Stimulated activated CD8-positive, alpha-beta memory T cell treated with anti-CD3 and anti-CD28 coated beads, Interleukin-7, amount 100 ng/mL, for 4 hours (primary cell): Measurements from ENCODE around the gene PDYN.
"Not testable (repeated sequence)": the region's sequence is repeated elsewhere in the genome, so short reads cannot be mapped to it uniquely, and the experiment has no call there.

Source experiments
- DNase-seq, 2 donors: peaks; one replicate each; pipeline ENCODE4 v3.0.0-alpha.2; 2020; ENCODE audit warnings: low read depth in 2 of 2

PDYN gene

DNA sequence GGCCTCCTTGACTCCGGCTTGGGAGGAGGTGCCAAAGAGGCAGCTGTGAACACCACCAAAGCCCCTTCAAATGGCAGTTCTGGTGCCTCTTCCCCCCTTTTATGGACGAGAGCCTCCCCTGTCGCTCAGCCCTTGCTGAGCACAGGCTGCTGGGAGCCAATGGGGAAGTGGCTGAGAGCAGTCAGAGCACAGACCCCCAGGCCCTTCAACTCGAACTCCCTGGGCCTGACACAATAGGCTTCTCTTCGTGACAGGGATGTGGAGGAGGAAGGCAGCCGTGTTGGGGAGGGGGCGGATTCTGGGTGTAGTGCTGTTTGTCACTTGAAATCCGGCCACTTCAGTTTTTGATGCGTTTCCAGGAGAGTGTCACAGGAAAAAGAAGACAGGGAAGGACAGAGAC lies at the start of gene PDYN:
PDYN (minus strand) TSS at position 73 of the 400 bp plus-strand sequence. CDS start 10,974 bp downstream, outside the sequence.
- no peak for DNase-seq

DNA sequence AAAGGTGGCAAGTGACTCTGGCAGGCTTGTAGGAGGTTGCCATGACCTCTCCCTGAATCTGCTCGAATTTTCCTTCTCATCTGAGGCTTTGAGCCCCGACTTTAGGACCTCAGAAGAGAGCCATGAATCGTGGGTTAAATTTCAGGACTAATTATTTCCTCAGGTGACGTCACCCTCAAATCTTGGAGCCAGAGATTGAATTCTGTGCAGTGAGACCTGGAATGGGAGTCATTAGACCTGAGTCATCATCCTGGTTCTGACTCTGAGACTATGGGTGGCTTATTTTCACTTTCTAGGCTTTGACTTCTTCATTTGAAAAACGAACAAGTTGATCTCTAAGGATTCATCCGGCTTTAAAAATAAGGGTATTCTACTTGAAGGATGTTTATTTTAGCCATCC lies 48.5 kb upstream of the PDYN start:
- no peak for DNase-seq

DNA sequence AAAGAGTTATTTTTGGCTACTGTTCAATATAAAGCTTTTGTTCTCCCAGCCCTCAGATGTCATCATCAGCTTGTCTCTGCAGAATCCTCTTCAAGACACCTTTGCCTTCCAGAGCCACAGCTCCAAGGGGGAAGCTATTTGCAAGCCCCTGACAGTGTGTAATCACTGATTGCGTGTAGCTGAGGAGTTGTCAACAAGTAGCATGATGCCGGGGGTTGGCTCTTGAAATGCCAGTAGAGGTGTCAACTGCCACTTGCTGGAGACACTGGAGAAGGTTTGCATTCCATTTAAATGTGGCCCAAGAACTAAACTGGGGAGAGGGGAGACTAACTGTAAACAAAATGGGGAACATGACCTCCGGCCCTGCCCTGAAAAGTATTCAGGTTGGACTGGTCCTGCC lies 44.3 kb upstream of the PDYN start:
- no peak for DNase-seq

DNA sequence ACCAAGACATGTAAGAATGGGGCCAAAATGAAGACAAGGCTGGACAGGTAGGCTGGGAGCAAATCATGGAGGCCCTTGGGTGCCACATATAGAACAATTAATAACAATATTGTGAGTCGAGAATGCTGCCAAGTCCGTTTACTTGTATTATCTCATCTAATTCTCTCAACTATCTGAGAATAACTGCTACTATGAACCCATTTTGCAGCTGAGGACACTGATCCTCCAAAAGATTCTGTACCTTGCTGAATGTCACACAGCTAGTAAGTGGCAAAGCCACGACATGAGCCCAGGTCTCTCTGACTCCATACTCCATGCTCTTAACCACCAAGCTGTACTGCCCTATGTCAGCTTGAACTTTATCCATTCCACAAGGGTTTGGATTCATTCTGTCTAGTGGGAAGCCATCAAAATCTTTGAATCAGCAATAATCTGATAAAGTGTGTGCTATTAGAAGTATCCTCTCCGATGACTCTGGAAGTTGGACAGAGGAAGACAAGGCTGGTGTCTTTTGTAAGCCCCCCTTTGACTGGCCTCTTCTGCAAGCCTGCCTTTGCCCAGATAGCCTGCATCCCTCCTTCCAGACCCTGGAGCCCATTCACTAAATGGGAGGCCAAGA lies 43.5 kb upstream of the PDYN start:
- DNase-seq: no peak

DNA sequence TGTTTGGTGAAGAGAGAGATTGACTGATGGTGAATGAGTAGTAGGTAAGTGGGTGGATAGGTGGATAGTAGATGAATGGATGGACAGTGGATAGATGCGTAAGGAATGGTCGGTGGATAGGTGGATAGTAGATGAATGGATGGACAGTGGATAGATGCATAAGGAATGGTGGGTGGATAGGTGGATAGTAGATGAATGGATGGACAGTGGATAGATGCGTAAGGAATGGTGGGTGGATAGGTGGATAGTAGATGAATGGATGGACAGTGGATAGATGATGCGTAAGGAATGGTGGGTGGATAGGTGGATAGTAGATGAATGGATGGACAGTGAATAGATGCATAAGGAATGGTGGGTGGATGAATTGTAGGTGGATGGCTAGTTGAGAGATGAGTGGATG lies 42.5 kb upstream of the PDYN start:
- DNase-seq: not testable (repeated sequence)

DNA sequence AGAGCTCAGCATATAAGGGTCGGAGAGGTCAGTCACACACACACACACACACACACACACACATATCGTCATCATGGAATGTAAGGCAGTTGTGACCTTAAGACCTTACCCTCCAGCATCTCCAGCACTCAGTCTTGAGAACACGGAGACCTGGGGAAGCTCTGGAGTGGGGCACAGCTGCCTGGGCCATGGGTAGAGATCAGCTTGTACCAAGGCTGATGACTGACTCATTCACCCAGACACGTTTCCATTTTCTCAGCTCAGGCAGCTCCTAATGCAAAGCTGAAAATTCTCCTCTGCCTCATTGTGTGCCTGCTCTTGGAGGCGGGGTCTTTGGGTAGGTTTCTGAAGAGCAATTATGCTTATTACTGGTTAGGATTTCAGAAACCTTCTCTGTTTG lies 38.3 kb upstream of the PDYN start:
- DNase-seq: no peak

DNA sequence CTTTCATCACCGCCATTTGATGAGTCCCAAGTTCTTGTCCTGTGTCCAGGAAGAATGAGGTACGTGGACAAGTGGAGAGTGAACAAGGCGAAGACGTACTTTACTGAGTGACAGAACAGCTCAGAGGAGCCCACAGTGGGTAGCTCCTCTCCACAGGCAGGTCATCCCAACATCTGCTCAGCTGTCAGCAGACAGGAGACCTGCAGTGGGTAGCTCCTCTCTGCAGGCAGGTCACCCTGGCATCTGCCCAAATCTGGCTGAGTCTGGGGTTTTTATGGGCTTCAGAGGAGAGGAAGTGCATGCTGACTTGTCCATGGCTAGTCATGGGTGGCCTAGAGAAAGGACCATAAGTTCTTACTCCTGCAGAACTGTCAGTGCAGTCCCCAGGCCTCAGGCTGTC lies 32.7 kb upstream of the PDYN start:
- DNase-seq: no peak

DNA sequence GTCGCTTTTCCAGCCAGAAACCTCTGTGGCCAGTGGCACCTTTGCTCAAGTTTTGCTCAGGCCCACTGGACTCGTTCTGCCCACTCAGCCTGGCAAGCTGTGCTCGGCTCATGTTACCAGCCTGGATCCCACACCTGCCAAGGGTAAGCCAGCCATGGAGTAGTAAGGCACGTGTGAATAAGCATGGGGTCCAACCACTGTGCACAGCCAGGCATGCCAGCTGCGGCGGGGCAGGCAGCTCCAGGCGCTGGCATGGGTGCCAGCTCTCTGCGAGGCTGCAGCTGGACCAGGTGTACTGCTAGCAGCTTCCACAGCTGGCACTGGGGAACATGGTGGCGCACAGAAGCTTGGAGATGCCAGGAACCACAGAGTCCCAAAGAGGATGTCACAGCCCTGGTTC lies 32.1 kb upstream of the PDYN start:
- DNase-seq: no peak

DNA sequence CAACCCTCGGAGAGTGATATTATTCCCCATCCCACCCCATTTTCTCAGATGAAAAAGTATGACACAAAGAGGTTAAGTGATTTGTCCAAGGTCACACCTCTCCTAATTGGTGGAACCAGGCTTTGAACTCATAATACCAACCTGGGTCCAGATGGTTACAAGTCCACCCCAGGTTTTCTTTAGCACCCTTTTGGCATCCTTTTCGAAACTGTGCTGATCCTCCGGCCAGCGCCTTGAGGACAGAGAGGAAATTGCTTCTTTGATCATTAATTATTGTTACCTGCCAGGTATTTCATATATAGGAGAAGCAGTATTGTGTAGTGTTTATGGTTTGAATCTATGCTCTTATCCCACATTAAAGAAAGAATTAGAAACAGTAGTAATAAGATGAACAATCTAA lies 29.3 kb upstream of the PDYN start:
- no peak for DNase-seq

DNA sequence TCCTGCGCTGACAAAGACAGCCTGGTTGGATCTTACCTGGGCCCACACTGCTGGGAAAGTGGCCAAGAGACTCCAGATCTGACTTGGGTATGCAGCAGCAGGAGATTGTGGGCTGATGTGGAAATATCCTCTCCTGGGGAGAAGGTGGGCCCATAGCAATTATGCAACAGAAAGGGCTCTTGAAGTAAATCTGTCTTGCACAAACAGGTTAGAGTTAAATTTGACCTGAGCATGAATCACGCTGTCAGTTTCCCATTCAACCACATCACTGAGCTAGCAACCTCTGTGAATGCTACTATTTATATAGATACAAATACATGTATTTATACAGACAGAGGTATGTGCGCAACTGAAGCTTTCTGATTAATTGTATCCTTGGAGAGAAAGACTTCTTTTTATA lies 28.3 kb upstream of the PDYN start:
- no peak for DNase-seq

DNA sequence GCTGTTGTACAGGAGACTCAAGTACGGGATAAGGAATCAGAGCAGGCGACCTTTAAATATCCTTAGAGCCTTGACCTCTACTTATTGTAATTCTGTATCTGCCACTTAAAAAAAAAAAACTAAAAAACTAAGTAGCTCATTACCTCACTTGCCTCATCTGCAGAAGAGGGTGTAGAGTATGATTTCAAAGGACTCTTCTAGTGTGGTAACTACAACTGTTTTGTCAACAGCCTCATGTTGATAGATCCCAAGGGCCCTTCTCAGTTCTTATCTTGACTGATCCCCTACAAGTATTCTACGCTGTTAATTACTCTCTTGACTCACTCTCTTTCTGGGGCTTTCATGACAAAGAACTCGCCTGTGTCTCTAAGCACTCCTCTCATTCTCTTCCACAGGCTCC lies 16.7 kb upstream of the PDYN start:
- no peak for DNase-seq

DNA sequence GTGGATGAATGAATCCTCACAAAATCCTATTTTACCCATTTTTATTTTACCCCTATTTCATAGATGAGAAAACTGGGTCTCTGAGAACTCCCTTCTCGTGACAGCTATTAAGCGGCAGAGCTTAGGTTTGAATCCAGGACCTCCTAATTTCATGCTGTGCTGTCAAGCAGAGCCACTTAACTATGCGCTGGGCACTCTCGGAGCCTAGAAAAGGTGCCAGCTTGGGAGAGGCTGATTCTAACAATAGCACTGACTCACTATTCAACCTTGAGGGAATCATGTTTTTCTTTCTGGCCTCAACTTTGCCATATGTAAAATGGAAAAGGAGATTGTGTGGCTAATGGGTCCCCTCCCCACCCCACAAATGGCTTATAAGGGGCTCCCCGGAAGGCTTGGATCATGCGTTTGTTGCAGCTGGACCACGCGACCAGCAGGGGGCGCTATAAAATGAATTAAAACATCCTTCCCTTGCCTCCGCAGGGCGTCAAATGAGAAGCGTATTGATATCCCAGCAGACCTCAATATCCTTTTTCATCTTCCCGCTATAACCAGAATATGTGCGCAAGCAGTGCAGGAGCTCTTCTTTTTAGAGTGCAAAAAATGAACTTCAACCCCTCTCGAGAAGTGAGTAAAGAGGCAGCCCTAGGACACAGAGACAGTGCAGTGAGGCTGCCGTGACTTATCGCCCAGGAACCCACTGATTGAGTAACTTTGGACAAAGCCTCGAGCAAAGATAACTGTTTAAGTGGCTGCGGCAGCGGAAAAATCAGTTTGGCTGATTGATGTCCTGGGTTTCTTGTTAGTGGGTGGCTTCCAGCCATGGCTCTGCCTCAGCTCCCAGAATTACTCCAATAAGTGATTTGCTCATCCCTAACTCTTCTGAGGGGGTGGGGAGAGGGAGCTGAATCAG lies 12.8 kb upstream of the PDYN start:
- no peak for DNase-seq

DNA sequence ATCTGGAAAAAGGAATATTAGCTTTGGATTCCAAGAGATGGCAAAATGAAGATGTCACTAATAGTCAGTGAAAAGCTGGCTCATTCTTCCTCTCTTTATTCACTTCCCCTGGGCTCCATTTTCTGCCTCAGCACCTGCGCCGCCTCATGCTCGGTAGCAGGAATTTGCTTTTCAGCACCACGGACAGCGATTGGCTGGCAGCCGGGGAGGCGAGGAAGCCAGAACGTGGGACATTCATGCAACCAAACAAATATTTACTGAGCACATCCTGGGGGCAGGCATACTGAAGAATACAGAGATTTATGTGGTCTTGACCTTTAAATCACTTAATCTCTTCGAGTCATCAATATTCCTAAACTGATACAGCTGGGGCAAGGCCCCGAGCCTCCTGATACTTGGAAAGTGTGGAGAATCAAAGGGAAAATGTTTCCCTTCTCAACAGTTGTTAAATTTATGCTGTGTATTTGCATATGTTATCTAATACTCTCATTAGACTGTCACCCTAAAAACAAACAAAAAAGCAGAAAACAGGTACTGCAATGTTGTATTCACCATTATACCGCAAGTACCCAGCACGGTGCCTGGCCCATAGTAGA lies 12.1 kb upstream of the PDYN start:
- peak in 1 of 2 donors; percentile 6 for DNase-seq

DNA sequence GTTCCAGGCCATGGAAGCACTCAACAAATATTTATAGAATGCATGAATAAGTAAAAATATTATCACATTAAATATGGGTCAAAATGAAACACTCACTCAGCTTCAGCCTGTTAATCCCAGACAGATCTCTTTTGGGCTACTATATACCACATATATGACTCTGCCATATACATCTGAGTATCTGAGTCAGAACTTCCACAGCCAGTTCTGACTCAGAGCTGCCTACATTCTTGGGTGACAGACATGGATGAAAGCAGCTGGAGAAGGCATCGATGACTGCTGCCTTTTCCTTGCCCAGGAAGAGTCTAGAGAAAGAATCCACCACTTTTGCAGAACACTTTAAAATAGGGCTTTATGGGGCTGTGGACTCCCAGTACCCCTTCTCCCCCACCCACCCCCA lies 11.5 kb upstream of the PDYN start:
- no peak for DNase-seq

DNA sequence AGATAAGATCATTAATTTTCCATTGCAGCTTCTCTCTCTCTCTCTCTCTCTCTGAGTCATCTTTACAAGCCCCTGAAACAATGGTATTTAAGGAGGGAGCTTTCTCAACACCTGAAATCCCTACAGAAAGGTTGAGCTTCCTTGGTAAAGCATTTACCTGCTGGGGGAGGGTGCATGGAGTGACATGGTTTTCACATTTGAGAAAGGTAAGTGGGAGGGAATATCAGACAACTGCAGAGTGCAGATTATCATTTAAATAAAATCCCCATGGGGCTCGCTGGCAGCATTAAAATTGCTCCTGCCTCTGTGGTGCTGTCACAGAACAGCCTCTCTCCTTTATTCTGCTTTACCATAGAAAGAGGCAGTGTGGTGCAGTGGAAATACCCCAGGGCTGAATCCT lies 10.3 kb upstream of the PDYN start:
- DNase-seq: no peak

DNA sequence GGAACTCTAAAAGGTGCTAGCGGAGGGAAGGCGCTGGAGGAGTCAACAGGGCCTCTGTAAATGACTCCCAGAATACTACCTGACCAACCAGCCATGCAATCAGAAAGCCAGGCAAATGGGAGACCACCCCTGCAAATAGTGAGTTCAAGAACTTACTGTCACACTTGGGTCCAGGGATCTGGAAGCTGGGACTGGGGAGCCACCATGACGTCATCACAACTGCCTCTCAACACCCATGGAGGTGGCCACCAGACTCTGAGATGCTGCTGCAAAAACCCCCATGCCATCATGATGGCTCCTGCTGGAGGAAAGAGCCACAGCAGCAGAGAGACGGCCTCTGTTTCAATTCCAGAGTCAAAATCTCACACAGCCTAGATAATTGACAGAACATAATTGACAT lies 8.5 kb upstream of the PDYN start:
- DNase-seq: no peak

DNA sequence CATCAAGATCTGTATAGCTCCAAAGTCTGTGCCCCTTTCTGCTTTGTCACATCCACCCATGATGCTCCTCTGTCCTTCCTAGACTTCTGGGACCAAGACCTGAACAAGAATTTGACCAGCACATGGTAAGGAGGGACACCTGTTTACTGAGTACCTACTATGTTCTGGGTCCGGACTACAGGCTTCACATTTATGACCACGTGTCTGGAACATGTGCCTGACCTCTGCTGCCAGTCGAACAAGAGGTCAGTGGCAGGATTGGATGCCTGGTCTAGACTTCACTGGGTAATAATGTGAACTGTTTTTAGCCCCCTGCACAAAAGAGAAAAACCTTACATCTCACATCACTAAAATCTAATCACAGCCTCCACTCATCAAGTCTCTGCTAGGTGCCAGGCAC lies 7.3 kb upstream of the PDYN start:
- no peak for DNase-seq

DNA sequence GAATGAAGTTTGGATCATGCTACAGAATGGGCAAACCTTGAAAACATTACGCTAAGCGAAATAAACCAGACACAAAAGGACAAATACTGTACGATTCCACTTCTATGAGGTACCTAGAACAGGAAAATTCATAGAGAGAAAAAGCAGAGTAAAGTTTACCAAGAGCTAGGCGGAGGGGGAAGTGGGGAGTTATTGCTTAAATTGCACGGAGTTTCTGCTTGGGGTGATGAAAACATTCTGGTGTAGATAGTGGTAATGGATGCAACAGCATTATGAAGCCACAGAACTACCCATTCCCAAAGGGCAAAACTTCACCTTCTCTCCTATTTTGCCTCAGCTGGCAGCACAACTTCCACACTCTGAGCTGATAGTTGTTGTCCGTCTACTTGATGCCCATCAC lies 6.4 kb upstream of the PDYN start:
- DNase-seq: no peak

DNA sequence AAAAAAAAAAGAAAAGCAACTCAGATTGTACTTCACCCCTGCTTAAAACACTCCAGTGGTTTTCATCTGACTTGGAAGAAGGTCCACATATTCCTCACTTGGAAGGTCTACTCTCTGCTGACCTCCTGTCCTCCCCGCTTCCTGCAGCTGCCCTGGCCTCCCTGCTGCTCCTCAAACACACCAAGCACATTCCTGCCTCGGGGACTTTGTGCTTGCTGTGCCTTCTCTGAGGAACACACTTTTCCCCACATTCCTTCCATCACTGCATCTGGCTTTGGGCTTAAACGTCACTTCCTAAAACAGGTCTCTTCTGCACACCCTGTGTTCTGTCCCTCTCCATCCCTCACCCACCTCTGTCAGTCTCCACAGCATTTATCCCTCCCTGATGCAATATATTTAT lies 4.9 kb upstream of the PDYN start:
- DNase-seq: no peak

DNA sequence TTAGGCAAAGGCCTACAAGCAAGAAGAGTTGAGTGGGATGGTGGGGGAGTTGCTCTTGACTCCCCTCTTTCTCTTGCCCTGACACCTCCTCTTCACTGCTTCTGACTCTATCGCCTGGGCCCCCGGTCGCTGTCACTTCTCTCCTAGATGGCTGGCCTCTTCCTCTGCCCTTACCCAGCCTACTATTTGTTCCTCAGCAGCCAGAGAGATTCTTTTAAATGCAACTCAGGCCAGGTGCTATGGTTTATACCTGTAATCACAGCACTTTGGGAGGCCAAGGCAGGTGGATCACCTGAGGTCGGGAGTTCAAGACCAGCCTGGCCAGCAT lies 4.3 kb upstream of the PDYN start:
- DNase-seq: no peak

DNA sequence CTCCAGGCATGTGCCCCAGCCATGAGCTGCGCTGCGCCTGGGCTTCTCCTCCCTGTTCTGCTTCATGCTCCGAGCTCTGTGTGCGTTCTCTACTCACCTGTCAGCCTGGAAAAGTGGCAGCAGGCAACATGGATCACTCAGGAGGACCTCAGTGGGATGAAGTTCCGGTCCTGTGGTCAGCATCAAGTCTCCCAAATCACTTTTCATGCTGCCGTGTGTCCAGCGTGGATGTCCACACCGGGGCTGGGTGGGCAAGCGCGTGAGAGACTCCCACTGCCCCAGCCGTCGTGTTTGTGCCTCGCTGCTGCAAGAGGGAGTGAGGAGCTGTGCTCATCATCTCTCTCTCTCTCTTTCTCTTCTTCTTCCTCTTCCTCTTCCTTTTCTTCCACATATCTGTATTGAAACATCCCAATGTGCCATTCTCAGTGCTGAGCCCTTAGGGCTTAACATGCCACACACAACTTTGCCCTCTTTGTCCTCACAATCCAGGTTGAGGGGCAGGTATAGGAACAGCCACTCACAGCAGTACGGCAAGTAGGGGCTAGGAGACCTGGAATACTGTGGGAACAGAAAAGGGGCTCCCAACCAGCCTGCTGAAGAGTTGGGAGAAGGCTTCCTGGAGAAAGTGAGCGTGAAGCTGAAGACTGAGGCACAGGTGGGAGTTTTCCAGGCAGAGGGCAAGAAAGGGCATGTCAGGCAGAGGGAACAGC lies 3.8 kb upstream of the PDYN start:
- DNase-seq: no peak

DNA sequence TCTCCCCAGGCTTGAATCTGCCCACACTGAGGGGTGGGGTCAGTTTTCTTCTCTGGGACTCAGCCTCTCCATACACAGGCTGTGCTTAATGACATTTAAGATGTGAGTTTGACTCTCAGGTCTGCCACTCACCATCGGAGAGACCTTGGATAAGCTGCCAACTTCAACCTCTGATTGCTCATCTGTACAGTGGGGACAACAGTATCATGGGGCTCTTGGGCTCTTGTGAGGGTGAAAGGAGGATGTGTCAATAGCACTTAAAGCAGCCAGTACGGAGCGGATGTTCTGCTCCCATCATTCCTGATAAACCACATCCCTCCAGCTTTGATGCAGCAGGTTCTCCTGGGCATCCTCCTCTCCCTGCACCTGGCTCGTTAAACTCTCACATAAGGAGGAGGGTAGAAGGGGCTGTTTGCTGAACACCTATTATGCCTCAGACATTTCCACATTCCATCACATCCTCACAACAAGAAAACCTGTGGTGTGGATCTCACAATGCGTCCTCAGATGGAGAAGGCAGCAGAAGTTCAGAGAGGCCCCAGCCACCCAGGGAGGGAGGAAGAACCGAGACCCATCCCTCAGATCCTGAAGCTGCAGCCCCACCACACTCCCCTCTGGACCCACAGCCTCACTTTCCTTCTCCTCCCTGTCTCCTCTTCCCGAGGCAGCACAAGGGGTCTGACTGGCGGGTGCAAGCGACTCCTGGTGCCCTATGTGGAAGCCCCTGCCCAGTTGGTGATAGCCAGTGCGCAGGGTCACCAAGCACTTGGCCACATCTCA lies 1.9 kb upstream of the PDYN start:
- no peak for DNase-seq
